PC-9 (cell line): Measurements from ENCODE around the gene TANGO2. TPM values are rescaled to one million over a fixed set of nuclear protein-coding genes. Genes with fewer than 3 reads are reported as not detected.

Experiments
- BruUV-seq: library from RNA; stranded (reverse); fragments of 400-500 nt; replicated peaks from 2 replicates; lab custom pipeline; 2021; lab: Mats Ljungman, UMichigan
- CTCF ChIA-PET: fragments of 300-600 bp; sonication (Branson Sonifier 250); formaldehyde crosslinking; loops from one replicate; lab custom pipeline; 2022; ENCODE audit warnings: antibody characterized with exemption; lab: Charles Lee
- POLR2A ChIA-PET: fragments of 300-600 bp; sonication (Branson Sonifier 250); formaldehyde crosslinking; loops from one replicate; lab custom pipeline; 2022; ENCODE audit warnings: antibody characterized with exemption; ENCODE audit not compliant: unreplicated experiment; lab: Charles Lee
- DNase-seq, 2 experiments: peaks; one replicate each; pipeline versions ENCODE4 v3.0.0 to v3.0.0-alpha.2; 2015 to 2022; ENCODE audit warnings: mixed read lengths in 1 of 2
- H2AFZ ChIP-seq: fragments of 200-600 bp; sonication (generic); 2 replicates; pipeline ENCODE4 v1.8.1; 2017; ENCODE audit warnings: antibody characterized with exemption
- H3F3A ChIP-seq: fragments of 200-600 bp; sonication (generic); 2 replicates; pipeline ENCODE4 v1.8.1; 2017; ENCODE audit warnings: antibody characterized with exemption, mild to moderate bottlenecking, low read depth; ENCODE audit not compliant: insufficient read depth
- H3K27ac ChIP-seq: fragments of 200-600 bp; sonication (generic); 2 replicates; pipeline ENCODE4 v1.6.1; 2016; ENCODE audit warnings: mixed run types
- H3K27me3 ChIP-seq: fragments of 200-600 bp; sonication (generic); 2 replicates; pipeline ENCODE4 v1.6.1; 2016; ENCODE audit warnings: low read depth, mixed run types; ENCODE audit not compliant: insufficient read depth
- H3K36me3 ChIP-seq: fragments of 200-600 bp; sonication (generic); 2 replicates; pipeline ENCODE4 v1.6.1; 2016; ENCODE audit warnings: low read depth, mixed run types
- H3K4me1 ChIP-seq: fragments of 200-600 bp; sonication (generic); replicated peaks from 2 replicates; pipeline ENCODE4 v1.6.1; 2016; ENCODE audit warnings: mixed run types; ENCODE audit not compliant: insufficient read depth
- H3K4me2 ChIP-seq: fragments of 200-600 bp; sonication (generic); 2 replicates; pipeline ENCODE4 v1.6.1; 2017; ENCODE audit warnings: mixed run types
- H3K4me3 ChIP-seq: fragments of 200-600 bp; sonication (generic); 2 replicates; pipeline ENCODE4 v1.6.1; 2016; ENCODE audit warnings: mixed run types
- H3K79me2 ChIP-seq: fragments of 200-600 bp; sonication (generic); 2 replicates; pipeline ENCODE4 v1.6.1; 2017; ENCODE audit warnings: low read depth, mixed run types
- H3K9me2 ChIP-seq: fragments of 200-600 bp; sonication (generic); 2 replicates; pipeline ENCODE4 v1.8.1; 2017; ENCODE audit warnings: mild to moderate bottlenecking; ENCODE audit not compliant: insufficient read depth
- H3K9me3 ChIP-seq: fragments of 200-600 bp; sonication (generic); 2 replicates; pipeline ENCODE4 v1.8.1; 2016; ENCODE audit warnings: low read depth; ENCODE audit not compliant: insufficient read depth
- H4K20me1 ChIP-seq: fragments of 200-600 bp; sonication (generic); 2 replicates; pipeline ENCODE4 v1.8.1; 2017; ENCODE audit not compliant: insufficient read depth
- EZH2 ChIP-seq: fragments of 200-600 bp; sonication (generic); IDR thresholded peaks from 2 replicates; pipeline ENCODE4 v1.8.0; 2017; ENCODE audit warnings: antibody characterized with exemption, low read depth
- intact Hi-C: fragments of 100-400 bp; cut with micrococcal nuclease; formaldehyde crosslinking; loops from one replicate; pipeline ENCODE4 v1.10.0; 2022; ENCODE audit not compliant: unreplicated experiment
- total RNA-seq: library from RNA; stranded (reverse); gene quantifications from 2 replicates; pipeline ENCODE4 v1.2.3, GENCODE V29; 2021
- TF ChIP-seq, protein P1 (sequence below): fragments of 200-600 bp; sonication (generic); conservative IDR thresholded peaks from 2 replicates; pipeline ENCODE4 v1.6.1; 2017; ENCODE audit warnings: mixed run types, antibody characterized with exemption, mild to moderate bottlenecking, moderate library complexity

TANGO2 gene
- total RNA-seq, 1 experiment from 2014 or later: 22.4 TPM

DNA sequence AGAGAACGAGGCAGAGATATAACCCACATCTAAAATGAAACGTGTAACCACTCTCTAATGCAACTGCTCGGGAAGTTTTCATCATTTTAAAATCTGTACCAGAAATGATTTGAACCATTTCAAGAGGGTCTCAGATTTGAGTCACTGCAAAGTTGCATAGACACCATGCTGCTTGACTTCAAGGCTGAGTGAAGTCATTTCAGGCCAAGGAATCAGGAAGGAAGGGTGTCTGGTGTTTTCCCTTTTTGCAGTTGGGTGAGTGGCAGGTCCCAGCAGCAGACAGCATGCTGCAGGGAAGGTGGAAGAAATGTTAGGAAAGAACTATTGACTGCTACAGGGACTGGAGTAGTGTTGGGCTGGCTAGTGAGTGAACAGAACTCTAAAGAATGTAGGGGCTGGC is 16.5 kb downstream of the TANGO2 start:
- CTCF ChIA-PET: no interaction called here
- H2AFZ ChIP-seq: no peak overlapping the region
- no peaks in the 10 kb centered on the region for H3F3A ChIP-seq
- no peak overlapping the region for H3K4me3 ChIP-seq
- no peaks in the 10 kb centered on the region for H3K79me2 ChIP-seq
- POLR2A ChIA-PET: no interaction called here
- no peaks in the 10 kb centered on the region for H4K20me1 ChIP-seq
- H3K4me1 ChIP-seq: no peaks in the 10 kb centered on the region
- H3K9me2 ChIP-seq: no peaks in the 10 kb centered on the region
- H3K9me3 ChIP-seq: no peaks in the 10 kb centered on the region
- no peak overlapping the region for H3K27ac ChIP-seq
- intact Hi-C loops: no loop called here
- BruUV-seq: TSS peak; percentile 5
- H3K4me2 ChIP-seq: no peak overlapping the region
- no peaks in the 10 kb centered on the region for H3K36me3 ChIP-seq
- H3K27me3 ChIP-seq: no peaks in the 10 kb centered on the region
- DNase-seq: no peak
- TF ChIP-seq EZH2: no peak
- TF ChIP-seq, protein P1, sequence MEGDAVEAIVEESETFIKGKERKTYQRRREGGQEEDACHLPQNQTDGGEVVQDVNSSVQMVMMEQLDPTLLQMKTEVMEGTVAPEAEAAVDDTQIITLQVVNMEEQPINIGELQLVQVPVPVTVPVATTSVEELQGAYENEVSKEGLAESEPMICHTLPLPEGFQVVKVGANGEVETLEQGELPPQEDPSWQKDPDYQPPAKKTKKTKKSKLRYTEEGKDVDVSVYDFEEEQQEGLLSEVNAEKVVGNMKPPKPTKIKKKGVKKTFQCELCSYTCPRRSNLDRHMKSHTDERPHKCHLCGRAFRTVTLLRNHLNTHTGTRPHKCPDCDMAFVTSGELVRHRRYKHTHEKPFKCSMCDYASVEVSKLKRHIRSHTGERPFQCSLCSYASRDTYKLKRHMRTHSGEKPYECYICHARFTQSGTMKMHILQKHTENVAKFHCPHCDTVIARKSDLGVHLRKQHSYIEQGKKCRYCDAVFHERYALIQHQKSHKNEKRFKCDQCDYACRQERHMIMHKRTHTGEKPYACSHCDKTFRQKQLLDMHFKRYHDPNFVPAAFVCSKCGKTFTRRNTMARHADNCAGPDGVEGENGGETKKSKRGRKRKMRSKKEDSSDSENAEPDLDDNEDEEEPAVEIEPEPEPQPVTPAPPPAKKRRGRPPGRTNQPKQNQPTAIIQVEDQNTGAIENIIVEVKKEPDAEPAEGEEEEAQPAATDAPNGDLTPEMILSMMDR: no peak

DNA sequence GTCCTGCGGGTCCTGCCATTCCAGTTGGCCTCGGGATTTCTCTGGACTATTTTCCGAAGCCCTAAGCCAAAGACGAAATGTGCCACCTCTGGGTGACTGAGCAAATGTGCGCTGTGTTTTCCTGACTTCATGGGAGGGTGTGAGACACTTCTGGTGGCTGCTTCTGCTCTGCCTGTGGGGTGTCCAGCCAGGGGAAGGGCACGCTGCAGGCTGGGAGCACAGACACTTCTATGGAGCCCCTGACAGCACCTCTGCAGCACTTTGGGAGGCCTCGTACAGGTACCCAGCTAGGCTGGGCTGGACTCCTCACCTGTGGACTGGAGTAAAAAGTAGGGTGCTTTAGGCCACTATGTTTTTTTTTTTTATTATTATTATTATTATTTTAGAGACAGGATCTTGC is 17.7 kb downstream of the TANGO2 start:
- no peaks in the 10 kb centered on the region for H3K9me3 ChIP-seq
- H4K20me1 ChIP-seq: no peaks in the 10 kb centered on the region
- H3K36me3 ChIP-seq: no peaks in the 10 kb centered on the region
- CTCF ChIA-PET: no interaction called here
- no peak for TF ChIP-seq EZH2
- TF ChIP-seq, protein P1: no peak
- no peaks in the 10 kb centered on the region for H3K27me3 ChIP-seq
- BruUV-seq: no TSS peak
- H3K4me2 ChIP-seq: no peak overlapping the region
- POLR2A ChIA-PET: no interaction called here
- intact Hi-C loops: no loop called here
- H3K4me1 ChIP-seq: no peaks in the 10 kb centered on the region
- no peak overlapping the region for H3K27ac ChIP-seq
- H3F3A ChIP-seq: no peaks in the 10 kb centered on the region
- H3K4me3 ChIP-seq: no peak overlapping the region
- DNase-seq: no peak
- no peaks in the 10 kb centered on the region for H3K79me2 ChIP-seq
- H2AFZ ChIP-seq: no peak overlapping the region
- no peaks in the 10 kb centered on the region for H3K9me2 ChIP-seq

DNA sequence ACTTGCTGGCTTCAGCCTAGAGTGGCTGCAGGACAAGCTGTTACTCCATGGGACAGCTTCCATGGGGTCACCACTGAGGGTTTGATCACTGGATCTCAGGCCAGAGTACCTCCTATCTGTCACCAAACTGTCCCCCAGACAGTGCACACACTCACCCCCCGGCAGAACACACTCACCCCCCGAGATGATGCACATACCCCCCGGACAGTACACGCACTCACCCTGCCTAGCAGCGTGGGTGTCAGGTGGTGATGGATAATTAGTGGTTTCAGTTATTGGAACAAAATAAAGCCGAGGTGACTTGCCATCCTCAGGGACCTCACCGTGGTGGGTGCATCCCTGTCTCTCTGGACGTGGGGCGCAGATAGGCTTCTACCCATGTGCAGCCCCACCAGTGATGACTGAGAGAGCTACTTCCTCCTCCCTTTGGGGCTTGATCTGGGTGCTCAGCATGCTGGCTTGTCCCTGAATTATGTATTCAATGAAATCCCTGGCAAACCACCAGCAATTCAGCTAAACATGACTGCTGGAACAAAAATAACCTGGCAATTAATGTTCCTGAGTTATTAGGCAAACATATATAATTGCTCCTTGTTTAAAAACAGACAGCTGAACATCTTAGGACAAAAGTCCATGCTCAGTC is 18.9 kb downstream of the TANGO2 start:
- no peak overlapping the region for H3K27ac ChIP-seq
- no peak overlapping the region for H3K4me2 ChIP-seq
- H3F3A ChIP-seq: no peaks in the 10 kb centered on the region
- no peaks in the 10 kb centered on the region for H3K79me2 ChIP-seq
- no TSS peak for BruUV-seq
- TF ChIP-seq, protein P1: no peak
- TF ChIP-seq EZH2: no peak
- H3K4me3 ChIP-seq: no peak overlapping the region
- H3K9me3 ChIP-seq: no peaks in the 10 kb centered on the region
- no peak for DNase-seq
- POLR2A ChIA-PET: no interaction called here
- H3K27me3 ChIP-seq: no peaks in the 10 kb centered on the region
- H2AFZ ChIP-seq: no peak overlapping the region
- no peaks in the 10 kb centered on the region for H3K9me2 ChIP-seq
- no peaks in the 10 kb centered on the region for H4K20me1 ChIP-seq
- no peaks in the 10 kb centered on the region for H3K36me3 ChIP-seq
- intact Hi-C loops: no loop called here
- CTCF ChIA-PET: no interaction called here
- no peaks in the 10 kb centered on the region for H3K4me1 ChIP-seq
